Breast epithelium (tissue), 4 donors: ENCODE measurements around the gene TMEM131. TPM values are rescaled to one million over a fixed set of nuclear protein-coding genes. Genes with fewer than 3 reads are reported as not detected.

Experiments used
- DNase-seq, 2 donors: peaks; one replicate each; pipeline ENCODE4 v3.0.0-alpha.2; 2019; ENCODE audit warnings: low spot score in 2 of 2
- H3K27ac ChIP-seq, 2 donors: fragments of 200-600 bp; sonication (generic) in 1 of 2; one replicate each; pipeline ENCODE4 v1.5.1; 2016 to 2019; ENCODE audit warnings: mild to moderate bottlenecking in 1 of 2
- H3K27me3 ChIP-seq, 2 donors: fragments of 200-600 bp; sonication (generic) in 1 of 2; one replicate each; pipeline versions ENCODE4 v1.5.1 to v1.6.0; 2017 to 2019; ENCODE audit warnings: control low read depth in 1 of 2, mild to moderate bottlenecking in 1 of 2
- H3K36me3 ChIP-seq: fragments of 200-600 bp; one replicate; pipeline ENCODE4 v1.5.1; 2019
- H3K4me1 ChIP-seq, 2 donors: fragments of 200-600 bp; sonication (generic); one replicate each; pipeline ENCODE4 v1.5.1; 2016 to 2019; ENCODE audit warnings: control low read depth in 1 of 2
- H3K4me3 ChIP-seq, 3 donors: fragments of 200-600 bp; sonication (generic); 1 replicate in 2 of 3; 2 replicates in 1 of 3; pipeline ENCODE4 v1.5.1; 2016 to 2019; ENCODE audit warnings: mild to moderate bottlenecking in 3 of 3, moderate library complexity in 2 of 3
- H3K9me3 ChIP-seq, 2 donors: fragments of 200-600 bp; sonication (generic) in 1 of 2; one replicate each; pipeline ENCODE4 v1.5.1; 2016 to 2019; ENCODE audit warnings: control low read depth in 1 of 2
- POLR2A ChIP-seq: fragments of 450-650 bp; IDR thresholded peaks from one replicate; pipeline ENCODE4 v1.6.1; 2016; ENCODE audit warnings: antibody characterized with exemption, mild to moderate bottlenecking, moderate library complexity
- POLR2AphosphoS5 ChIP-seq, 3 donors: sonication (generic); formaldehyde crosslinking; IDR thresholded peaks; one replicate each; pipeline ENCODE4 v1.6.1; 2017; ENCODE audit warnings: antibody characterized with exemption in 3 of 3
- intact Hi-C: fragments of 100-400 bp; cut with DNase I; formaldehyde crosslinking; loops from one replicate; pipeline ENCODE4 v1.15.1; 2023; ENCODE audit warnings: low total_unique reads
- total RNA-seq, 3 donors: library from RNA; depleted of rRNA; stranded (reverse); fragments of >200 nt; gene quantifications; one replicate each; pipeline ENCODE4 v1.1.0, GENCODE V29; 2016
- TF ChIP-seq, protein P1 (sequence below), 3 donors: fragments of 450-650 bp; IDR thresholded peaks; one replicate each; pipeline ENCODE4 v1.5.1; 2016 to 2017; ENCODE audit warnings: antibody characterized with exemption in 3 of 3, mild to moderate bottlenecking in 3 of 3, moderate library complexity in 3 of 3

Gene TMEM131
- total RNA-seq, 3 donors from 2014 or later = 30.6 to 47.4 (median 41.3) TPM

GRCh38 chr2:97732436-97733340, 263.1 kb downstream of the TMEM131 start:
- no peak overlapping the region for H3K27ac ChIP-seq
- intact Hi-C loops = no loop called here
- TF ChIP-seq, protein P1, sequence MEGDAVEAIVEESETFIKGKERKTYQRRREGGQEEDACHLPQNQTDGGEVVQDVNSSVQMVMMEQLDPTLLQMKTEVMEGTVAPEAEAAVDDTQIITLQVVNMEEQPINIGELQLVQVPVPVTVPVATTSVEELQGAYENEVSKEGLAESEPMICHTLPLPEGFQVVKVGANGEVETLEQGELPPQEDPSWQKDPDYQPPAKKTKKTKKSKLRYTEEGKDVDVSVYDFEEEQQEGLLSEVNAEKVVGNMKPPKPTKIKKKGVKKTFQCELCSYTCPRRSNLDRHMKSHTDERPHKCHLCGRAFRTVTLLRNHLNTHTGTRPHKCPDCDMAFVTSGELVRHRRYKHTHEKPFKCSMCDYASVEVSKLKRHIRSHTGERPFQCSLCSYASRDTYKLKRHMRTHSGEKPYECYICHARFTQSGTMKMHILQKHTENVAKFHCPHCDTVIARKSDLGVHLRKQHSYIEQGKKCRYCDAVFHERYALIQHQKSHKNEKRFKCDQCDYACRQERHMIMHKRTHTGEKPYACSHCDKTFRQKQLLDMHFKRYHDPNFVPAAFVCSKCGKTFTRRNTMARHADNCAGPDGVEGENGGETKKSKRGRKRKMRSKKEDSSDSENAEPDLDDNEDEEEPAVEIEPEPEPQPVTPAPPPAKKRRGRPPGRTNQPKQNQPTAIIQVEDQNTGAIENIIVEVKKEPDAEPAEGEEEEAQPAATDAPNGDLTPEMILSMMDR (IDR thresholded peaks at IDR 0.05) = no peak
- TF ChIP-seq POLR2A = no peak
- TF ChIP-seq POLR2AphosphoS5 (IDR thresholded peaks at IDR 0.05) = no peak
- DNase-seq = no peak
- no peaks in the 10 kb centered on the region for H3K36me3 ChIP-seq
- no peak overlapping the region for H3K4me3 ChIP-seq
- no peaks in the 10 kb centered on the region for H3K4me1 ChIP-seq
- H3K27me3 ChIP-seq = no peaks in the 10 kb centered on the region
- H3K9me3 ChIP-seq = peaks cover 7 to 9% of the 10 kb centered on the region in 2 donors

DNA sequence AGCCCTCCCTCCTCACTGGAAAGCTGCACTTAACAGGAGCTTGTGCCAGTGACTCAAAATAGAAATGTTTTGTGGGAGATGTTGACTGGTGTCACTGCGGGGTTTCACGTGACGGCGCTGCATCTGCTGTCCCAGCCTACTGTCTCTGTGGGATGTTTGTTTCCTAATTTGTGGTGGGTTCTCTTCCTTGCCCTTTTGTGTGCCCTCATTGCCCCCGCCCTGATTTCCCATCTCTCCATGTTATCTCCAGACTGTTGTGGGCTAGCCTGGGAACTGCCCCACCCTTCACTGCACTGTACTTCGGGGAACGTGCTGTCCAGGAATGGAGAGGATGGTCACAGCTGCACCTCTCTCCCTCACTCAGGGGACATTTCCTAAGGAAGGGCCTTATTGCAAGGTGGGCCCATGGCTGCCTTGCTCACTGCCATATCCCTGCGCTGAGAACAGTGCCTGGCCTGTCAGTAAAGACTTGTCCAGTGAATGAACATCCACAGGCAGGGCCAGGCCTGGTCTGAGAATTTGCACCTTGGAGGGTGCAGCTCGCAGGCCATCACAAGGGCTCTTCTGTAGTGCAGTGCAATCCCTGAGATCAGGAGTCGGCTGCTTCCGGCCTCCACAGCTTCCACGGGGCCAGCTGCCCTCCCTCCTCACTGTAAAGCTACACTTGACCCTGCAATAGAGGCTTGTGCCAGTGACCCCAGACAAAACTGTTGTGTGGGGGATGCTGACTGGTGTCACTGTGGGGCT, 264.3 kb downstream of the TMEM131 start:
- no peak overlapping the region for H3K4me3 ChIP-seq
- H3K36me3 ChIP-seq = no peaks in the 10 kb centered on the region
- no peaks in the 10 kb centered on the region for H3K27me3 ChIP-seq
- peaks cover 7 to 9% of the 10 kb centered on the region in 2 donors for H3K9me3 ChIP-seq
- no peak for DNase-seq
- H3K27ac ChIP-seq = no peak overlapping the region
- H3K4me1 ChIP-seq = no peaks in the 10 kb centered on the region
- TF ChIP-seq, protein P1 (IDR thresholded peaks at IDR 0.05) = no peak
- TF ChIP-seq POLR2A = no peak
- TF ChIP-seq POLR2AphosphoS5 (IDR thresholded peaks at IDR 0.05) = no peak
- intact Hi-C loops = no loop called here

DNA sequence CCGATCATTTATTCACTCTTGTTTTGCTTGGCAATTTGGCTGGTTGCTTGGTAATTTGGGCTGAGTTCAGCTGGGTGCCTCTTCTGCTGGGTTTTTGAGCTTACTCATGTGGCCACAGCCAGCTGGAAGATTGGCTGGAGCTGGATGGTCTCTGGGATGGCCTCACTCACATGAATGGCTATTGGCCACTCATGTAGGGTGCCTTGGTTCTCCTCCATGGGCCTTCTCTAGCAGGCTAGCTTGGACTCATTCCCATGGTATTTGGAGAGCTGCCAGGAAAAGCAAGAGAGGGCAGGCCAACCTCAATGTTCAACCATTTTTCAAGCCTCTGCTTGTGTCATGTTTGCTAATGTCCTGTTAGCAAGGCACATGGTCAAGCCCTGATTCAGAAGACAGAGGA, 265.5 kb downstream of the TMEM131 start:
- Histone ChIP-seq H3K4me1 (no peaks in the 10 kb centered on the region), H3K27me3 (no peaks in the 10 kb centered on the region), H3K9me3 (peaks cover 7 to 9% of the 10 kb centered on the region in 2 donors), H3K36me3 (no peaks in the 10 kb centered on the region), H3K27ac (no peak overlapping the region), H3K4me3 (no peak overlapping the region)
- intact Hi-C loops = no loop called here
- TF ChIP-seq POLR2AphosphoS5 (IDR thresholded peaks at IDR 0.05) = no peak
- no peak for TF ChIP-seq POLR2A
- TF ChIP-seq, protein P1 (IDR thresholded peaks at IDR 0.05) = no peak
- DNase-seq = no peak

- Histone ChIP-seq H3K27me3 (peaks cover 0 to 4% of the 10 kb centered on the region in 2 donors), H3K4me3 (no peak overlapping the region), H3K36me3 (no peaks in the 10 kb centered on the region), H3K9me3 (peaks cover 9% of the 10 kb centered on the region in 2 donors), H3K27ac (no peak overlapping the region), H3K4me1 (no peaks in the 10 kb centered on the region)
- intact Hi-C loops = no loop called here
- DNase-seq = peak in 1 of 2 donors; percentile 20
- TF ChIP-seq POLR2AphosphoS5 (IDR thresholded peaks at IDR 0.05) (no peak), POLR2A (no peak)
- TF ChIP-seq, protein P1 (IDR thresholded peaks at IDR 0.05) = no peak
These were observed 267.5 kb downstream of the TMEM131 start for GRCh38 chr2:97728091-97728731.
